Stimulated activated CD4-positive, alpha-beta T cell treated with anti-CD3 and anti-CD28 coated beads, Interleukin-1b, Interleukin-23, amount 100 ng/mL, for 4 hours (primary cell): ENCODE measurements around the gene ERBB4.

ENCODE experiments used
- DNase-seq, 2 donors: peaks; one replicate each; pipeline ENCODE4 v3.0.0-alpha.2; 2020; ENCODE audit warnings: low read depth in 2 of 2

The ERBB4 gene

DNA sequence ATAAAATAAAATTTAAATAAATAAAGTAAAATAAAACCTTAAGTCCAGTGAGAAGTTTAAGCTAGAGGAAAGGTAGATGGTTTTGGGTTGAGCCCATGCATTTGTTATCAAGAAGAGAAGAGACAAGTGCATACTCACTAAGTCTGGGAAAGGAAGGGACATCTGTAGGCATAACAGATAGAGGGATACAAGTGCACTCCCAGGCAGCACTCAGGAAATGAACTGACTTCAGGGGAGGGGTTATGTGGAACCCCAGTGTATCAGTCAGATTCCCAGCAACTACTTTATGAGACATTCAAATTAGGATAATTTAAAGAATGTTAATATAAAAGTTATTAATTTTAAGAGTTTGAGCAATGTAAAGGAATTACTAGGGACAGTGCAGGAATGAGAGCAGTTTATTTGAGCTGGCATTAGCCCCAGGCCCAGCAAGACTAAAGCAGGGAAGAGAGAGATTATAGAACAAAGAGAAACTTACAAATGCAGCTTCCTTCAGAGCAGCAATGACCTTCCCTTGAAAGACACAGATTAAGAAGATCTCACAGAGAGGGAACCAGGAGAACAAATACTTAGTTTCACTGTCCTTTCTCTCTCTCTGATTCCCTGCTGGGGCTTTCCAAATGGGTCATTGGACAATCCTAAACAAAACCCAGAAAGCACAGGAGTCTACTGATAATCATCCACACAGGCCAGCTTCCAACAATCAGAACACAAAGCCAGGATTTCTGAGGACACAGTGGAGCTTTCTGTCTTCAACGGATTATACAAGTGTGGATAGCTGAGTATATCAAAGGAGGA lies 109.7 kb downstream of the ERBB4 start:
- no peak for DNase-seq

DNA sequence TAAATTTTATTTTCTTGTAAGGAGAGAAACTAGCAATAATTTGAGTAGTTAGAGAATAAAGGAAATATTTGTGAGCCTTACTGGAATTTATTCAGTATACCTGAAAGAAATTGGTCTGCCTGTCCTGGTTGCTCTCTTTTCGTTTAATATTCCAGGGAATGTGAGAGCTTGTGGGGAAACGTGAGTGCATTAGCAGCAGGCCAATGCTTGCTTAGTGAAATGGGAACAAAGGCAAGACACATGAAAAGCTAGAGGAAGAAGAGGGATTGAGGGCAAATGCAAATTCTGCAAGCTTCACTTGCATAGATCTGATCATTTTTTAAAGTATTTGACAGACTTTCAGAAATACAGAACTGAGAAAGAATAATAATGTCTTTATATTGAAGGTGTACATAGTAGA lies 111.0 kb downstream of the ERBB4 start:
- no peak for DNase-seq

DNA sequence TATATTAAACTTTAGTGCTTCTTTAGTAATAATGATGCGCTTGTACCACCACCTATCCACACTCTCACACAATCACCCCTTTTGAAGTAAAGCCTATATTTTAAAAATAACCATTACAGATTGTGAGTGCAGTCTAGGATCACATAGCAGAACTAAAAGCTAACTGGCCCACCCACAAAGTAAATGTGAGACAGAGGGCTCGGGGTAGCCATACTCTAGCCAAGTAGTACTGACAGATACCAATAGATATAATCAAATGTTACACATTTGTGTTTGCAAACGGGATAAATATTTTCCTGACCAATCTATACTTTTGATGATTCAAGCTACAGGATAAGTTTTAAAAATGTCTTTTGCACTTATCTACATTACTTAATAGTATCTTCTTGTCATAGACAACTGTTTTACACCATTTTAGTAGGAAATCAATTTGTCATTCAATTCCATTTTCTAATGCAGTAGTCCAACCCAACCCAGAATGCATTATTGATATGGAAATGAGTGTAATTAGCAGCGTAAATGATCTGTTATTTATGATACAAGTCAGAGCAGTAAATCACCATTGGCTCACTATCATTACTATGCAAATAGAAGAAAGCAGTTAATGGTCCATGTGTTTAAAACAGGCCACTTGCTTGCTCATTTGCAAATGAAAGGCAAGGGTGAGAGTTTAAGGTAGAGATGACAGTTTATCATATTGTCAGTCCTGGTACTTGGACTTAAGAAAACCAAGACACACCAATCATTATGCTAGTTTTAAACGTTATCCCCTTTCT lies 111.8 kb downstream of the ERBB4 start:
- no peak for DNase-seq

DNA sequence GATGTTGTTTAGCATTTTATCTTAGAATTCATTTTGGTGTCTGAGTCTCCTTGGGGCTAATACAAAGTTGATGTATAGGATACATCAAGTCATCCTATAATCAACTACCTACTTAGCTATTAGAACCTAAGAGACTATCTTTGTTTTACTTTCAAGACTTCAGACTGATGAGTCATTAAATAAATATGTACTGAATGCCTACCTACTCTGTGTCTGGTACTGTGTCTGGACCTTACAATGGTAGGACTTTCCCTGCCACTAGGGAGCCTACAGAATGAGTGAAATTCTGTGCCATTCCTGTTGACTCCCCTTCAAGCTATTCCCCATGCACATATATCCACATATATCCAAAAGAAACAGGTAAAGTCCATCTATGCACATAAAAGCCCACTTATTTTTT lies 114.5 kb downstream of the ERBB4 start:
- DNase-seq = no peak

DNA sequence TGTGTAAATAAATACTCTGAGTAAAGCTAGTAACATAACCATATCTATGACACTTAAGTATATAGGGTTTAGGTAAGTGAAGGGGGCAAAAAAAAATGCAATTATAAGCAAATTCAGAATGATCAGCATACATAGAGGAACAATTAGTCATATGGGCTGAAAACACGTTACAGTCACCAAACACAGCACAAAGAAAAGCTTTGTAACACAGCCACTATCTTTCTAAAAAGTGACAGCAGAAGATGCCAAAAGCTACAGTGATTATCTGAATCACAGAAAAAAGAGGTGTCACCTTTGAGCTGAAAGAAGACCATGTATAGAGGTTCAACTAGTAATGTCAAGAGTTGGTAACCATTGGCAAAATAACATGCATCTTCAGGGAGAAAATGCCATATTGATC lies 115.5 kb downstream of the ERBB4 start:
- no peak for DNase-seq

DNA sequence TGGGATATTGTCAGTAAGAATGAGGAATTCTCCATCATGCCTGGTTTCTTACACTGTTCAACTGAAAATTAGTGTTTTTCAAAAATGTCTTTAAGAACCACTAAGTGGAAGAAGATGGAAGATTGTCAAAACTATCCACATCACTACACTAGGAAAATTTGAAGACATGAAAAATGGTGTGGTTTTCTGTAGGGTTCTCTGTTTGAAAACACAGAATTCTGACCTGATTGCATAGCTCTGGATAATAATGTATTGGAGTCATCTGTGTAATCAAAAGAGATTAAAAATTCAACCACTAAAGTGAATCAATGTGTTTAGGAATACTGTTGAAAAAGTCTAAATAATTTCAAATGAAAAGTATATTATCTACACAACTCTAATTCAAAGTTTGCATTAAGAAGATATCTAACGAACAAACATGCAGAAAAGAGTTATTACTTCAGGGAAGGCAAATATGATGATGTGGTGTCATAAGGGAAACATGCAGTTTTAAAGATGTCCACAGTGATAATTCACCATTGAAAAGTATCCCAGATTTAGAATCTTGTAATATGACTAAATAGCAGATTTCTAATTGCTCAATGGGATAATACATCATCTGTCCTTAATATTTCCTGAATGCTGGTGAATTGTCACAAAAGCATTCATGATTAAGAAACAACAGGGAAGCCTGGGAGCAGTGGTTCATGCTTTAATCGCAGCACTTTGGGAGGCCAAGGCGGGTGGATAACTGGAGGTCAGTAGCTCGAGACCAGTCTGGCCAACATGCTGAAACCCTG lies 116.9 kb downstream of the ERBB4 start:
- no peak for DNase-seq

DNA sequence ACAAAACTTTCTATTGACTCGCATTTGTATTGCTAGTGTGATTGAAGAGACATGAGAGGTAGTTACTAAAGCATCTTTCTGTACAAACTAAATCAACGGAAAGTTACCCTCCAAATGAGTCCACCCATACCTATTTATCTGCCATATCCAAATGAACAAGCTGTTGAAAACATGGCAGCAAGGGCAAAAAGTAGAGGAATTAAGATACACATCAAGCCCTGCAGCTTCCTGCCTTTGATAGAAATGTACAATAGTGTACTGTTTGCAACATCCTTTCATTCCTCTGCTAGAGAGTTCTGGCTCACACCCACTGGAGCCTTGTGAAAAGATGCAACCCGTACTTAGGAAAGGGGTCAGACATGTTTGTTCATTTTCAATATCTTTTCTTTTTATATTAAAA lies 122.5 kb downstream of the ERBB4 start:
- no peak for DNase-seq

DNA sequence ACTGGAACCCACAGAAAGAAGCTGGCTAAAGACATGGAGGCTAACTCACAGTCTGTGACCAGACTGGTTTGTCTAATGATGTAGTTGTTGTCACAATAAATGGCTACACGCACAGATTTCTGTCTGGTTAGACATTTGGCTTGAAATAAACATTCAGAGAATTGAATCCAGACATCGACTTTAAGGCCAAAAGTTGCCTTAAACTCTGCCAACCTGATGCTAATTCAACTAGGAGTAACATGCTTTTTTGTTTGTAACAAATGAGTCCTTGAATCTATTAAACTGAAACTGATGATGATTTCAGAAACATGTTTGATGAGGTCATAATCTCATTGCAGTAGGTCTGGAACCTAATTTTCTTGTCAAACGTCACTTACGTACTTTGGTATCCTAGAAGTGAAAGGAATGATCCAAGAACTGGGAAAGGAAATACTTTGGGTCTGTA lies 123.8 kb downstream of the ERBB4 start:
- no peak for DNase-seq

DNA sequence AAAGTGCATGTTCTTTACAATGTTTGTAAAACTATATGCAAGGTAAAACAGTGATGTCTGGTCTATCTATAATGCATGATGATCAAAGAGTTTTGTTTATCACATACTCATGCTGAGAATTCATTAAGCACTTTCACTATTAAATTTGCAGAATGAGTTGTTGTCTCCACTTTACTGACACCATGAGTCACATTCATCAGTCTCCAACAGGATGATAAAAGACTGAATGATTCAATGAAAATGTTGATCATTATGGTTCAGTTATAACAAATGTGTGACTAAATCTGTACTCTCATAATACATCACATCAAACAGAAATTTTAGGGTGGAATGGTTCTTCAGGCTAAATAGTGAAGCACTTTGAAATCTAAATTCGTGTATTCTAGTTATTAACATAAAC lies 129.0 kb downstream of the ERBB4 start:
- DNase-seq = no peak

DNA sequence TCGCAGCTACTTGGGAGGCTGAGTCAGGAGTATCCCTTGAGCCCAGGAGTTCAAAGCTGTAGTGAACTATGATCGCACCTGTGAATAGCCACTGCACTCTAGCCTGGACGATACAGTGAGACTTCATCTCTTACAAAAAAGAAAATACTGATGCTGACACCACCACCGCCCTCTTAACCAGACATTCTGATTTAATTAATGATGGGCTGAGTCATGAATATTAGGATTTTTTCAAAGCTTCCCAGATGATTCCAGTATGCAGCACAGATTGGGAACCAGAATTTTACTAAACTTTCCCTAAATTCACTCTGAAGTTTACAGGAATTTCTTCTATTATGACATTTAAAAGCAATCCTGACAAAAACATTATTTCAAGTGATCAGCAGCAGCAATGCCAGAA lies 130.1 kb downstream of the ERBB4 start:
- DNase-seq = no peak

DNA sequence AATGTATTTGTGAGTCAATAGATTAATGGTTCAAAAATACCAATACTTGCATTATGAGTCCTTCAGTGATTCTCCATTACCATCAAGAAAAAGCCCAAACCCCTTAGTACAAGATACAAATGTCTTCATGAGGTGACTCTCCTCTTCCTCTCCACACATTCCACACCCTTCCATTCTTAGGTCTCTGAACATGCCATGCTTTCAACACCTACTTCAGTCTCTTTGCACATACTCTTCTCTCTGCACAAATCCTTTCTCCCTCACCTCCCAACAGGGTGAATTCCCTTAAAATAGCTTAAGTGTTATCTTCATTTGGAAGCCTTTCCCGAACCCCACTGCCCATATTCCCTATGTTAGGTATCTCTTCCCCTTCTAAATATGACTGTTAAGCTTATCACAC lies 131.9 kb downstream of the ERBB4 start:
- DNase-seq = no peak

DNA sequence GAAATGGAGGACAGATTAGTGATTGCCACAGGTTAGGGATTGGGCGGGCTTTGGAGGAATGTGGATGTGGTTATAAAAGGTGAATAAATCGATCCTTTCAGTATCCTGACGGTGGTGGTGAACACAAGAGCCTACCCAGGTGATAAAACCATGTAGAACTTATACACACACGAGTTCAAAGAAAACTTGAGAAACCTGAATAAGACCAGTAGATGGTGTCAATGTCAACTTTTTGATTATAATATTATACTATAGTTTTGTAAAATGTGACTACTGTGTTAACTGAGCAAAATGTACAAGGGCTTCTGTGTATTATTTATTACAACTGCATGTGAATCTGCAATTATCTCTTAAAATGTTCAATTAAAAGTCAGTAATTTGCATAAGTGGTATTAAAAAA lies 136.3 kb downstream of the ERBB4 start:
- no peak for DNase-seq

DNA sequence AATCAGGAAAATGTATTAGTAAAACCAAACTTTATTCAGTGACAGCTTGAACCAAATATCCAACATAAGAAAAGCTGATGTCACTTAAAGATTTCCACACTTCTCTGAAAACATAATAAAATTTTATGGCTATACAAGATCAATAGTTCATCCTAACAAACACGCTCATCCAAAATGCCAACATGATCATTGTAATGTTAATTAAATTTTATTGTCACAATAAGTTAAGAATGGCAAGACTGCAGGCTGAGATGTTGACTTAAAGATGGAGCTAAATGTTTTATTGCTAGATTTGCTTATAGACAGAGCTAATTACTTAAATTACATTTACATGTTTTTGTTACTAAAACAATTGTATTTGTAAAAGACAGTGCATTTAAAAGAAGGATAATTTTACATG lies 140.3 kb downstream of the ERBB4 start:
- DNase-seq = no peak

DNA sequence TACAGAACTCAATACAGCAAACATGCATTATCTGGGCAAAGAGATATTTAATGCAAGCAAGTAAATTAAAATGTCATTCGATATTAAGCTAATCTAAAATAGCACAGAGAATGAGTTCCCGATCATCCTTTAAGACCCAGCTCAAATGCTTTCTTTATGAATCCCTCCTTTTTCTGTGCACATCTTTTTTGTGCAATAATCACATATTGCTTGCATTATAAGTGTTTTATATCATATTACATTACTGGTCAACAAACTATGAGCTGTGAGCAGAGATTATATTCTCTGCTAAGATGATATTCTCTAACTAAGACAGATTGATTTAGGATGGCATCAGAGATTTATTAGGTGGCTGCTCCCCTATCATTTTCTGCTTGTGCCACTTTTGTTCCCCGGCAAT lies 146.1 kb downstream of the ERBB4 start:
- DNase-seq = no peak

DNA sequence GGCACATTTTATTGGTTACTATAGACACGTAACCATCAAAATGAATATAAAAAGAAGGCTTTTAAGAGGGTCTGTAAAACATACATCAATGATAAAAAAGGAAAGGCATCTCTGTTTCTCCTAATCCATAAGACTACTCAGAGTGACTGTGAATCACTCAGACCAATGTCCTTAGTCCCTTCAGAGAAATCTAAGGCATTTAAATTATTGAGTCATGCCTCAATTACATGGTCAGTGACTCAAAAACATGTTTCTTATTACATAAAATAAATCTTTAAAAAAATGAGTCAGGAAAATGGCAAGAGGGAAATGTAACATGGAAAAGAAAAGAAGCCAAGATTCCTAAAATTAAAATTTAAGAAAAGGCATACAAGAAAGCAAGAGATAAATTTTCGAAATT lies 146.6 kb downstream of the ERBB4 start:
- no peak for DNase-seq

DNA sequence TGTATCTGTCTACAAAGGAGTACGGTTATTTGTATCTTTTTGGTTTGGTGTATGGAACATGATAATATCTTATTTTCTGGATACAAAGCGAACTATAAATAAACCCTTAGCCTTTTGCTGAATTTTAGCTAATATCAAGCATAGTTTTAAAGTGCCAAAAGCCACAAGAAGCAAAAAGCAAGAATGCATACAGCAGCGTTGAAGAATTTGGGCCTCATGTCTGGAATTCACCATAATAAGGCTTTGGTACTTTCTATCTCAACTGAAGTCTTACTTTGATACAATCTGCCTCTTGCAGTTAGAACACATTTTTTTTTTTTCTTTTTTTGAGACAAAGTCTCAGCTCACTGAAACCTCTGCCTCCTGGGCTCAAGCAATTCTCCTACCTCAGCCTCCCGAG lies 151.5 kb downstream of the ERBB4 start:
- no peak for DNase-seq

DNA sequence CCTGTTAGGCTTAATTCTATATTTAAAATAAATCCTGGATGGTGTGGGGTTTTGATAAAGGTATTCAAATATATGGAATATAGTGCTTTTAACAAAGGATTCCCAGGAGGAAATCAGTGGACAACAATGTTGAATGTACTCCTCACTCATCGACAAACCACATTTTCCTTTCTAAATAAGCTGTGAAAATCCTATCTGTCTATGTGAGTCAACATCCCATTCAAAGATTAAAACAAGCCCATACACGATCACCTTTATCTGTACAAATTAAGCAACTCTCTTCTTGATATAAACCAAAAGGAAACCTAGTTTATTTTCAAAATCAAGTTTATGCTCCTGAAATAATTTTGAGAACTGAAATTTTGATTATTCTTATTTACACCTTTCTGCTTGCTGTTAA lies 153.4 kb downstream of the ERBB4 start:
- no peak for DNase-seq

DNA sequence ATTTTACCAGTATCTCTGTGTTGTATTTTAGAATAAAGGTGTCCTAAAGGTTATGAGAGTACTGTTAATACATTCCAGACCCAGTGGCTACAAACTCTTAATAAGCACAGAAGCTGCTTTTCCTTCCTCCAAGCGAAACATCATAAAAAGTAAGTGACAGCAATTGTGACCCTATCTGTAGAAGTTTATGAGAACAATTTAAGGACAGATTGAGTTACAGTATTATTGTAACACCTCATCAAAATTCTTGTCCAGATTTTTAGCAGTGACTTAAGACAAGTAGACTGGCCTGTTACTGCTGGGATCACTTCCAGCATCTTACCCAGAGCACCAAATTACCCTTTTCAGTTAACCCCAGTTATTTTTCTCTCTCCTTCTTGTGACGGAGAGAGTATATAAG lies 154.6 kb downstream of the ERBB4 start:
- no peak for DNase-seq

DNA sequence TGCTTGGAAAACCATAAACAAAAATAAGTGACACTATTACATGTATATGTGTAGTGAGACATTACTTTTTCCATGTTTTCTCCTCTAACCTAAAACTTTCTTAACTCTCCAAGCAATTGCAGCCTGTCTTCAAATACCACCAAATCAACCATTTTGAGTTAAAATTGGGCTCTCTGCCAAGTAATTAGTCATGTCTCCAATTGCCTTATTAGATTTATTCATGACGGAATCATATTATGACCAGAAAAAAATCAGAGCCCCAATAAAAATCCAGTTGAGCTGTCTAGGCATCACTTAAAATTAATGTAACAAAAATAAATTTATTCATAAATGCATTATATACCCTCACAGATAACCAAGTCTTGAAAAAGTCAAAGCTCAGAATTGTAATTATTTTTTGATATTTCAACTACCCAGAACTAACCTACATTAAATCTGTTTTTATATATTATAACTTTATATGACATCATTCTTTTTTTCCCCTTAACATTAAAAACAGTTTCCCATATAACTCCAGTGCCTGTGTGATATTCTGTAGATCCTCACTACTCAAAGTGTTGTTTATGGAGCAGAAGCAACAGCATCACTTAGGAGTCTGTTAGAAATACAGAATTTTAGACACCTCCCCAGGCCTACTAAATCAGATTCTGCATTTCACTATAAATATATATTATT lies 157.0 kb downstream of the ERBB4 start:
- no peak for DNase-seq

DNA sequence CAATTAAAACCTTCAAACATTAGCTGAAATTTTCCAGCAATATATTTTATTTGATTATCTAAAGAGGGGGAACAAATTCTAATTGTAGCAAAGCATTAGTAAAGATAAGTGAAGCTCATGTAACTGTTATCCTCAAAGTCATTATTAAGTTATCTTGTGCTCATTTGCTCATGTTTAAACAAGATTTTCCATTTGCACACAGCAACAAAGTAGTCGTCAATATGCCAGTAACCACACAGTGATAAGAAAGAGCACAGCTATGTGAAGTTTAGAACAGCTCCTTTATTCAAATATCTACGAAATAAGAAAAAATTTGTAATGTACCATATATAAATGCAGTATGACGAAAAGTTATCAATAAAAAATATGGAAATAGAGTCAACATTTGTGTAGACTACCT lies 159.5 kb downstream of the ERBB4 start:
- no peak for DNase-seq

DNA sequence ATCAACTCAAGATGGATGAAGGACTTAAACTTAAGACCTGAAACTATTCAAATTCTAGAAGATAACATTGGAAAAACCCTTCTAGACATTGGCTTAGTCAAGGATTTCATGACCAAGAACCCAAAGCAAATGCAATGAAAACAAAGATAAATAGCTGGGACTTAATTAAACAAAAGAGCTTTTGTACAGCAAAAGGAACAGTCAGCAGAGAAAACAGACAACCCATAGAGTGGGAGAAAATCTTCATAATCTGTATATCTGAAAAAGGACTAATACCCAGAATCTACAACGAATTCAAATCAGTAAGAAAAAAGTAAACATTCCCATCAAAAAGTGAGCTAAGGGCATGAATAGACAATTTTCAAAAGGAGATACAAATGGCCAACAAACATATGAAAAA lies 171.2 kb downstream of the ERBB4 start:
- DNase-seq = no peak
